AG04450 (cell line): ENCODE measurements around the gene VPS39. TPM values are rescaled to one million over a fixed set of nuclear protein-coding genes. Genes with fewer than 3 reads are reported as not detected.

Source experiments
- CTCF ChIA-PET: fragments of 300-600, 350-600 bp; formaldehyde crosslinking; extraction: SDS; loops from one replicate; lab custom pipeline; 2022; ENCODE audit warnings: antibody characterized with exemption, inconsistent platforms; lab: Charles Lee
- POLR2A ChIA-PET: fragments of 350-600 bp; formaldehyde crosslinking; extraction: SDS; loops from one replicate; lab custom pipeline; 2021; ENCODE audit warnings: antibody characterized with exemption, inconsistent platforms; lab: Yijun Ruan, JAX
- DNase-seq: peaks from one replicate; pipeline ENCODE4 v3.0.0-alpha.2; 2011; ENCODE audit warnings: low read depth, low spot score
- H3K27ac ChIP-seq: one replicate; pipeline ENCODE4 v1.5.1; 2012; ENCODE audit warnings: low read depth, low read length, control low read depth
- H3K27me3 ChIP-seq: one replicate; pipeline ENCODE4 v1.6.0; 2012; ENCODE audit warnings: low read length; ENCODE audit not compliant: control insufficient read depth, insufficient read depth
- H3K4me3 ChIP-seq: 2 replicates; pipeline ENCODE4 v1.5.1; 2011; ENCODE audit warnings: mild to moderate bottlenecking, low read depth, low read length, control low read depth
- H3K9me3 ChIP-seq: 2 replicates; pipeline ENCODE4 v1.5.1; 2012; ENCODE audit warnings: low read length; ENCODE audit not compliant: control insufficient read depth, insufficient read depth
- polyA plus RNA-seq: library from polyadenylated mRNA; depleted of rRNA; stranded (reverse); fragments of >200 nt; gene quantifications from 2 replicates; pipeline ENCODE4 v1.2.3, GENCODE V29; 2011
- TF ChIP-seq, protein P1 (sequence below): IDR thresholded peaks from 2 replicates; pipeline ENCODE4 v1.5.1; 2011; ENCODE audit warnings: low read depth, low read length, control low read depth, inconsistent platforms

Gene VPS39
- polyA plus RNA-seq, 1 experiment, result 69.0 TPM

DNA sequence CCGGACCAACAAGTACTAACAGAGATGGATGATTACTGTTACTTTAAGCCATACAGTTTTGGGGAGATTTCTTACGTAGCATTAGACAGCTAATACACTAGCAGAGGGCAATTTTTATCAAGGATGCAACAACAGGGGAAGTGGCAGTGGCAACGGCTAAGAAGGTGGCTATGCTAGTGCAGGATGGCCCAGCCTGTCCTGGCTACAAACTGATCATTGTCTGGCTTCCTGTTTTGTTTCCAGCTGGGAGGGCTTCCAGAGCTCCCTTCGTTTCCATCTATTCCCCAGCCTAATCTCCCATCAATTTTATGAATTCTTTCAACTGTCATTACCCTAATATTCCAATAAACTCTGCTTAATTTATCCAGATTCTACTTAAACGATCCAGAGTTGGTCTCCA lies 35.6 kb downstream of the VPS39 start:
- H3K9me3 ChIP-seq, result no peaks in the 10 kb centered on the region
- H3K27ac ChIP-seq, result no peak overlapping the region
- TF ChIP-seq, protein P1, sequence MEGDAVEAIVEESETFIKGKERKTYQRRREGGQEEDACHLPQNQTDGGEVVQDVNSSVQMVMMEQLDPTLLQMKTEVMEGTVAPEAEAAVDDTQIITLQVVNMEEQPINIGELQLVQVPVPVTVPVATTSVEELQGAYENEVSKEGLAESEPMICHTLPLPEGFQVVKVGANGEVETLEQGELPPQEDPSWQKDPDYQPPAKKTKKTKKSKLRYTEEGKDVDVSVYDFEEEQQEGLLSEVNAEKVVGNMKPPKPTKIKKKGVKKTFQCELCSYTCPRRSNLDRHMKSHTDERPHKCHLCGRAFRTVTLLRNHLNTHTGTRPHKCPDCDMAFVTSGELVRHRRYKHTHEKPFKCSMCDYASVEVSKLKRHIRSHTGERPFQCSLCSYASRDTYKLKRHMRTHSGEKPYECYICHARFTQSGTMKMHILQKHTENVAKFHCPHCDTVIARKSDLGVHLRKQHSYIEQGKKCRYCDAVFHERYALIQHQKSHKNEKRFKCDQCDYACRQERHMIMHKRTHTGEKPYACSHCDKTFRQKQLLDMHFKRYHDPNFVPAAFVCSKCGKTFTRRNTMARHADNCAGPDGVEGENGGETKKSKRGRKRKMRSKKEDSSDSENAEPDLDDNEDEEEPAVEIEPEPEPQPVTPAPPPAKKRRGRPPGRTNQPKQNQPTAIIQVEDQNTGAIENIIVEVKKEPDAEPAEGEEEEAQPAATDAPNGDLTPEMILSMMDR, result no peak
- no peak for DNase-seq
- ChIA-PET CTCF (no interaction called here), POLR2A (interaction anchor here (0.6 kb wide), 2 partner anchors 172 to 291 kb away, joined by 3 to 5 read pairs; no protein-coding TSS in a partner anchor)
- no peaks in the 10 kb centered on the region for H3K27me3 ChIP-seq
- no peak overlapping the region for H3K4me3 ChIP-seq

DNA sequence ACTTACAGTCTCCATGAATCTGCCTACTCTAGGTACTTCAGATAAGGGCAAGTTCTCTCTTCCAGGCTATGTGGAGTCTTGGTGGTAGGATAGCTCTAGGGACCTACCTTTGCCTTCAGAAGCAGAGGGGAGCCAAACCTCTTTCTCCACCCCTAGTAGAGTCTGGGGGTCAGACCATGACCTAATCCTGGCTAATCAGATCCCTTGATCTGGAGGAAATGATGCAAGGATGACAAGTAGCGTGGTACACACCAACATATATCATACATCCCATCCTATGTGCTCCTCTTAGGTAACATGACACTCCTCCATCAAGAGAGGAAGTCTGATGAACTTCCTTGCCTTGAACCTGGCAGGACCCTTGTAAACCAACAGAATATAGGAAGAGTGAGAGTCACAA lies 36.3 kb downstream of the VPS39 start:
- TF ChIP-seq, protein P1, result no peak
- no peaks in the 10 kb centered on the region for H3K9me3 ChIP-seq
- POLR2A ChIA-PET, result interaction anchor here (0.6 kb wide), 1 partner anchor 292 kb away, joined by 5 read pairs; no protein-coding TSS in a partner anchor
- no peak overlapping the region for H3K4me3 ChIP-seq
- CTCF ChIA-PET, result no interaction called here
- H3K27ac ChIP-seq, result no peak overlapping the region
- H3K27me3 ChIP-seq, result no peaks in the 10 kb centered on the region
- no peak for DNase-seq

DNA sequence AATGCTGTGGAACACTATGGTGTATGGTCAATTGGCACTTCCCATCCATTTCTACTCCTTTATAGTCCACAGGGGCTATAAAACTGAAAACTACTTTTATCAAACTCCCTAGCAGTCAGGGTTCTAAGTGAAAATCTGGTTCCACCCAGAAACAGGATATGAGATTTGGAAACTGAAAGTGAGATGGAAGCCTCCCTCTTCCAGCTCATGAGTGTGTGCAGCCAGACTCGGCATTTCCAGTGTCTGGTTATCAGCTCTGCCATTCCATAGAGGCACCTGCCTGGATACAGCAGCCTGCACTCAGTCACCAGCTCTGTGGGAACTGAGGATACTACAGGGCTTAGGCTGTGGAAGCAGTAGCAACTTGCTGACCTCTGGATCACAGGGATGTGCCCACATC lies 37.0 kb downstream of the VPS39 start:
- DNase-seq, result no peak
- TF ChIP-seq, protein P1, result no peak
- Histone ChIP-seq H3K4me3 (no peak overlapping the region), H3K27ac (no peak overlapping the region), H3K27me3 (no peaks in the 10 kb centered on the region), H3K9me3 (no peaks in the 10 kb centered on the region)
- ChIA-PET POLR2A (no interaction called here), CTCF (no interaction called here)

DNA sequence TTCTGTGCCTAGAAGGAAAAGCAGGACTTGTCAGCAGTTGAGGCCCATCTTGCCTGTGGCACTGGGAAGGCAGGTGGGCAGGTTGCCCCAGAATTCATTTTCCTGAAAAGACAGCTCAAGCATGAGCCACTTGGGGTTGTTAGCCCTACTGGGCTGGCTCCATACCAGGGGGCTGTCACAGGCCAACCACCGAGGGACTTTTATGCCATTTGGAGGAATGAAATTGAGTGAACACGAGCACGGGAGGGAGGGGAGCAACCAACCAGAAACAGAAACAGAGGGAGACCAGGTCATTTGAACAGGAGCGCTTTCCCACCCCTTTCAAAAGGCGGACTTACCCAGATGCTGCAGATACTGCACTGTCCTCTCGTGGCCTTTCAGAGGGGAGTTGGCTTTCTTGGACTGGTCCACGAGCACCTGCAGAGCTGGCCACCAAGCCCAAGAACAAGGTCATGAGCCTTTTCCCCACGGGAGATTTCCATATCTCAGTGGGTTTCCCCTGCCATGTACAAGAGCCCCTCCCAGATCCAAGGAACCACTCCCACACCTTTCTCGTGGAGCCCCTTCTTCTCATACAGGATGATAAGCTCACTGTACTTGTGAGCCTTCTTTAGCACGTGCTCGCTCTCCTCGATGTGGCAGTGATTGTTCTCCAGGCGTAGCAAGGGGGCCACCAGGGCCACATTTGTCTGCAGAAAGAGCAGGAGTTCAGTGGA lies 41.7 kb downstream of the VPS39 start:
- Histone ChIP-seq H3K27ac (no peak overlapping the region), H3K27me3 (no peaks in the 10 kb centered on the region), H3K4me3 (no peak overlapping the region), H3K9me3 (no peaks in the 10 kb centered on the region)
- POLR2A ChIA-PET, result no interaction called here
- TF ChIP-seq, protein P1, result no peak
- no peak for DNase-seq
- CTCF ChIA-PET, result interaction anchor here (0.7 kb wide), 1 partner anchor 219 kb away, joined by 3 read pairs; no protein-coding TSS in a partner anchor

DNA sequence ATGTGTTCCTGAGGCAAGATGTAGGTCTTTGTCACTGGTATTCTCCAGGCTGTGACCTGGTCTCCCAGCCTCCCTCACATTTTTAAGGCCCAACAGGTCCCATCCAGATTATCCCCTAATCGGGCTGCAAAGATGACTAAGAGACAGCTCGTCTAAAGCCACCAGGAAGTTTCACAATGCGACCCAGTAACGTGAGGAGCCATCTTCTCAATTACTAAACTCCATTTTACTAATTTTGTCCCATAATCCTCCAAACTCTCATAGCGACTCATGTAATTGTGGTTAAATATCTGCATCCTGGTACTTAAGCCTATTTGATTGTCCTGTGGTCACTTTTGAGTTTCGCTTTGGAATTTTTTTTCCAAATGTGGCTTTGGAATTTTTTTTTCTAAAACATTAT lies 43.0 kb downstream of the VPS39 start:
- H3K4me3 ChIP-seq, result no peak overlapping the region
- H3K27ac ChIP-seq, result no peak overlapping the region
- ChIA-PET POLR2A (interaction anchor here (0.6 kb wide), 1 partner anchor 97 kb away, joined by 4 read pairs; no protein-coding TSS in a partner anchor), CTCF (no interaction called here)
- H3K9me3 ChIP-seq, result no peaks in the 10 kb centered on the region
- DNase-seq, result no peak
- H3K27me3 ChIP-seq, result no peaks in the 10 kb centered on the region
- TF ChIP-seq, protein P1, result no peak
